Gastroesophageal sphincter (tissue), 4 donors: Measurements from ENCODE around the gene WARS2. TPM values are rescaled to one million over a fixed set of nuclear protein-coding genes. Genes with fewer than 3 reads are reported as not detected.

ENCODE experiments used
- ATAC-seq: fragments of 150-250 bp; one replicate; pipeline ENCODE4 v1.9.1; 2016; ENCODE audit warnings: mild to moderate bottlenecking, moderate library complexity
- H3K27ac ChIP-seq, 4 donors: fragments of 200-600 bp; sonication (generic) in 3 of 4; 1 replicate in 3 of 4; 2 replicates in 1 of 4; pipeline ENCODE4 v1.5.1; 2016 to 2019
- H3K27me3 ChIP-seq: fragments of 200-600 bp; sonication (generic); one replicate; pipeline ENCODE4 v1.5.1; 2019
- H3K36me3 ChIP-seq, 2 donors: fragments of 200-600 bp; sonication (generic); one replicate each; pipeline ENCODE4 v1.5.1; 2019; ENCODE audit warnings: control low read depth in 1 of 2
- H3K4me1 ChIP-seq, 3 donors: fragments of 200-600 bp; sonication (generic); 1 replicate in 2 of 3; 2 replicates in 1 of 3; pipeline ENCODE4 v1.5.1; 2016 to 2019; ENCODE audit warnings: control low read depth in 2 of 3
- H3K4me3 ChIP-seq, 2 donors: fragments of 200-600 bp; sonication (generic); one replicate each; pipeline ENCODE4 v1.5.1; 2019; ENCODE audit warnings: mild to moderate bottlenecking in 1 of 2, moderate library complexity in 1 of 2
- H3K9me3 ChIP-seq, 3 donors: fragments of 200-600 bp; sonication (generic); one replicate each; pipeline ENCODE4 v1.5.1; 2017 to 2019; ENCODE audit warnings: control low read depth in 2 of 3
- CTCF ChIP-seq, 4 experiments: fragments of 200-600 bp in 2 of 4; fragments of 450-650 bp in 2 of 4; sonication (generic) in 1 of 4; IDR thresholded peaks; one replicate each; pipeline ENCODE4 v1.5.1; 2017 to 2019; ENCODE audit warnings: antibody characterized with exemption in 4 of 4, mild to moderate bottlenecking in 2 of 4, moderate library complexity in 2 of 4
- EP300 ChIP-seq: sonication (generic); formaldehyde crosslinking; IDR thresholded peaks from one replicate; pipeline ENCODE4 v1.6.1; 2017; ENCODE audit warnings: antibody characterized with exemption, mild to moderate bottlenecking
- POLR2A ChIP-seq, 2 donors: fragments of 450-650 bp; IDR thresholded peaks; one replicate each; pipeline ENCODE4 v1.6.1; 2017; ENCODE audit warnings: antibody characterized with exemption in 2 of 2, mild to moderate bottlenecking in 2 of 2, moderate library complexity in 1 of 2
- POLR2AphosphoS5 ChIP-seq: sonication (generic); formaldehyde crosslinking; IDR thresholded peaks from one replicate; pipeline ENCODE4 v1.6.1; 2017; ENCODE audit warnings: antibody characterized with exemption
- WGBS, 2 donors: methylation state at CpG; one replicate each; pipeline ENCODE4 v1.1.5; 2018; ENCODE audit warnings: low coverage in 1 of 2; 5-methylcytosine and 5-hydroxymethylcytosine counted together
- total RNA-seq, 4 donors: library from RNA; depleted of rRNA; stranded (reverse); fragments of >200 nt; gene quantifications; one replicate each; pipeline ENCODE4 v1.1.0, GENCODE V29; 2016

The WARS2 gene
- total RNA-seq, 4 donors from 2014 or later, result 9.2 to 12.8 (median 11.7) TPM

DNA sequence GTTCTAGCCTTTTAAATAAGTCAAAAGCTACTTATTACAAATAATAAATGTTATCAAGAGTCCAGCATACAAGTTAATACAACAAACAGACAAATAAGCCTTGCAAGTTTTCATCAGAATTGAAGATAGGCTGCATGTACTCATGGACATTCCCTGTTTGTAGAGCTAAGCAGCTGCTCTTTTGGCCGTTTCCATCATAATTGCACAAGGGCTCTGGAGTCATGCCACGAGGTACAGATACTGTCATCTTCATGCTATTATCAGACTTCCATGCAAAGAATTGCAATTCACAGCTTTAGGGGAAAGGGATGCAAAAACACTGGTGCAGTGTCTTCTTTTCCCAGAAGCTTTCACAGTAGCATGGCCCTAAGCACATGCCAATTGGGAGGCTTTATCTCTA lies 99.5 kb downstream of the WARS2 start:
- Histone ChIP-seq H3K27ac (no peak overlapping the region), H3K4me3 (no peak overlapping the region), H3K4me1 (no peaks in the 10 kb centered on the region), H3K27me3 (no peaks in the 10 kb centered on the region), H3K9me3 (no peaks in the 10 kb centered on the region), H3K36me3 (peaks cover 0 to 48% of the 10 kb centered on the region in 2 donors)
- no peak for ATAC-seq
- TF ChIP-seq EP300 (no peak), POLR2A (IDR thresholded peaks at IDR 0.05) (no peak), CTCF (IDR thresholded peaks at IDR 0.05) (no peak), POLR2AphosphoS5 (no peak)
- WGBS, 2 donors, result 63 to 79% methylated on average over 2 of the region's 2 CpGs

- H3K27me3 ChIP-seq, result no peaks in the 10 kb centered on the region
- no peak for TF ChIP-seq EP300
- no peak for TF ChIP-seq POLR2A (IDR thresholded peaks at IDR 0.05)
- no peak for TF ChIP-seq POLR2AphosphoS5
- no peak for TF ChIP-seq CTCF (IDR thresholded peaks at IDR 0.05)
- 91 to 100% methylated on average over 1 to 2 of the region's 2 CpGs for WGBS, 2 donors
- no peaks in the 10 kb centered on the region for H3K4me1 ChIP-seq
- no peak overlapping the region for H3K4me3 ChIP-seq
- no peak overlapping the region for H3K27ac ChIP-seq
- peaks cover 0 to 52% of the 10 kb centered on the region in 2 donors for H3K36me3 ChIP-seq
- ATAC-seq, result no peak
- H3K9me3 ChIP-seq, result no peaks in the 10 kb centered on the region
These were observed 100.0 kb downstream of the WARS2 start for GRCh38 chr1:119040489-119040888.

DNA sequence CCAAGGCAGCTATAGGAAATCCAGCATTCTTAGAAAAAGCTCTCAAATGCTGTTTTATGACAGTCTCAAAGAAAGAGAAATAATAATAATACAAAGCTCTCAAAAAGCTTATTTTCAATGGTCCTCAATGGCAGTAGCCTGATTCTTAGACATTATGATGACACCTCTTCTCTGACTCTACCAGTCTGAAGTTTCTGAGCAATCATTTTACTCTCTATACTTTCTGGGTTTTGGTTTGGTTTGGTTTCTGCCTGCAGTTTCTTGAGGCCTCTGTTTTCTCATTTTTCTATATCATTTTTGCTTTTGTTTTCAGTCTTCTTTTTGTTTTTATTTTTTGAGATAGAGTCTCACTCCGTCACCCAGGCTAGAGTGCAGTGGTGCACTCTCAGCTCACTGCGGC lies 102.1 kb downstream of the WARS2 start:
- Histone ChIP-seq H3K4me1 (no peaks in the 10 kb centered on the region), H3K9me3 (no peaks in the 10 kb centered on the region), H3K36me3 (peaks cover 0 to 49% of the 10 kb centered on the region in 2 donors), H3K4me3 (no peak overlapping the region), H3K27ac (no peak overlapping the region), H3K27me3 (no peaks in the 10 kb centered on the region)
- 83% methylated on average over 1 of the region's 2 CpGs; no CpG with 5 or more reads in 1 of the 2 donors for WGBS, 2 donors
- TF ChIP-seq CTCF (IDR thresholded peaks at IDR 0.05), result no peak
- TF ChIP-seq POLR2AphosphoS5, result no peak
- no peak for TF ChIP-seq EP300
- no peak for TF ChIP-seq POLR2A (IDR thresholded peaks at IDR 0.05)
- ATAC-seq, result no peak

DNA sequence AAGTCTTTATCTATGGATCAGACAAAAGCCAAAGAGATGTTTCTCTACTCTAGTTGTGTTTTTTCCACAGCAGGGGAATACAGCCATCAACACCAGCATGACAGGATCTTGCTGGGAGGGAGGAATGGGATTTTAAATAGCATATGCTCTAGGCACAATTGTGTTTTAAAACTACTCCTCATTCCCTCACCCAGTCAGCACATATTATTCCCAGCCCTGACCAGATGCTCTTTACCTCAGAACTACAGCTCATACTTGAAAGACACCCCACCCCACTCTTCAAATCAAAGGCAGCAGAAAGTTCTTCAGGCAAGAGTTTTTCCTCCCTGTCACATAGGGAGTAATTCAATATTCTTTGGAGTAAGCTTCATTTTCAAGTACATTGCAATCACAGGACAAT lies 106.1 kb downstream of the WARS2 start:
- no peaks in the 10 kb centered on the region for H3K9me3 ChIP-seq
- no peak overlapping the region for H3K27ac ChIP-seq
- ATAC-seq, result no peak
- H3K27me3 ChIP-seq, result no peaks in the 10 kb centered on the region
- H3K4me3 ChIP-seq, result no peak overlapping the region
- H3K4me1 ChIP-seq, result no peaks in the 10 kb centered on the region
- TF ChIP-seq POLR2A (IDR thresholded peaks at IDR 0.05), result no peak
- TF ChIP-seq POLR2AphosphoS5, result no peak
- no peak for TF ChIP-seq CTCF (IDR thresholded peaks at IDR 0.05)
- peaks cover 0 to 64% of the 10 kb centered on the region in 2 donors for H3K36me3 ChIP-seq

- H3K27me3 ChIP-seq, result no peaks in the 10 kb centered on the region
- ATAC-seq, result no peak
- no peak for TF ChIP-seq POLR2AphosphoS5
- no peak for TF ChIP-seq EP300
- no peak for TF ChIP-seq CTCF (IDR thresholded peaks at IDR 0.05)
- TF ChIP-seq POLR2A (IDR thresholded peaks at IDR 0.05), result no peak
- H3K36me3 ChIP-seq, result peaks cover 0 to 56% of the 10 kb centered on the region in 2 donors
- no peaks in the 10 kb centered on the region for H3K4me1 ChIP-seq
- no peaks in the 10 kb centered on the region for H3K9me3 ChIP-seq
- H3K4me3 ChIP-seq, result no peak overlapping the region
- whole genome bisulfite sequencing, 2 donors, result 94 to 100% methylated on average over 1 to 6 of the region's 22 CpGs
- H3K27ac ChIP-seq, result no peak overlapping the region
These were observed 107.5 kb downstream of the WARS2 start for GRCh38 chr1:119032986-119033385.
